SK-MEL-5 (cell line): ENCODE data around the gene PALMD. TPM values are rescaled to one million over a fixed set of nuclear protein-coding genes. Genes with fewer than 3 reads are reported as not detected.

Source experiments
- DNase-seq: peaks from one replicate; pipeline ENCODE4 v3.0.0-alpha.2; 2016; ENCODE audit warnings: low read depth, low spot score
- in situ Hi-C: cut with HindIII; loops from 2 replicates; pipeline ENCODE4 v1.10.0; 2016; ENCODE audit warnings: low sequenced_read_pairs, high pct_unique_total_duplicates, low pct_unique_long_range_greater_than_20kb
- total RNA-seq: library from RNA; depleted of rRNA; stranded (reverse); fragments of >200 nt; shearing (Covaris generic); gene quantifications from 2 replicates; pipeline ENCODE4 v1.2.3, GENCODE V29; 2014

PALMD gene
- total RNA-seq, 1 experiment from 2014 or later = 0.40 TPM

DNA sequence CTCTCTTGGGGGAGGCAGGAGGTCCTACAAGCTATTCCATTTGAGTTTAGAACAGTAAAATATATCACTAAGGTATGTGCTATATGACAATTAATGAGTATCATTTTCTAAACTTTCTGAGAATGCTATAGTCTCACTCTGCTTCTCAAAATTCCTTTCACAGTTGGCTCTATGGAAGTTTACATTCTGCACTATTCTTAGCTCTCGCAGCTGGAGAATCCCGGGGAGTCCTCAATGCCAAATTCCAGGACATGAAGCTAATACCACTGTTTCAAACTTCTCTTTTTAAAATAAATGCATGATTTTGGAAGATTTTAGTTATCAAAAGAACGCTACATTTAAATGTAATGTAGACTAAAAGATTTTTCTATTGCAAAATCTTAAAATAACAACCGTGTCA lies 22.4 kb upstream of the PALMD start:
- in situ Hi-C loops = no loop called here
- DNase-seq = no peak

DNA sequence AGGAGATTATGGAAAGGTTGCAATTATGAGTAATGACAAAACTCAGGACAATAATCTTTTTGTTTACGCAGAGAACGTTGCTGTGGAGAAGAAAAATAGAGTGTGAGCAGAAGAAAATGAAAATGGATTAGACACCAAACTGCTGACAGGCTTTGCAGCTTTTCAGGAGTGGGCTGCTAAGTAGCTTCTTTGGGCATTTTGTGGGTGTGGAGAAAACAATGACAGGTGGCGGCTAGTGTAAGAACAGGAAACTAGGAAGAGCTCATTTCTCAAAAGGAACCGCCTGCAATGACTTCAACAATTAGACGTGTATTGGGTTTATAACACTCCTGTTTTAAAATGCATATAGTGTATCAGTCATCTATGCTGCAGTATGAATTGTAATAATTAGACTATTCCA lies 18.3 kb upstream of the PALMD start:
- no peak for DNase-seq
- in situ Hi-C loops = no loop called here

DNA sequence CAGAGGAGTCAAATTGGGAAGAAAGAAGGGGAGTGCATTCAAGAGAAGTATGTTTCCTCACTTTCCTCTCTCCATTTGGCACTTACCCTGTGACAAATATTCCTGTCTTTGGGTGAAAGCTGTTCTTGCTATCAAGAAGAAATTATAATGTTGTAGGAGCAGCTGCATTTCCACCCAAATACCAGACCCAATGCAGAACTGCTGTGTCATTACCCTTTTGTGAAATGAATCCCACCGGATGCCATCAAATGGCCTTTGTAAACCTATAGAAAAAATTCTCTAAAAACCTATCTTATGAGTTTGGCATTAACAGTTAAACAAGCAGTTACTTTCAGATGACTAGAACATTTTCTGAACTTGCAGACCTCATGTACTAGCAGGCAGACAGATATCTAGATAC lies 16.7 kb upstream of the PALMD start:
- in situ Hi-C loops = no loop called here
- no peak for DNase-seq

DNA sequence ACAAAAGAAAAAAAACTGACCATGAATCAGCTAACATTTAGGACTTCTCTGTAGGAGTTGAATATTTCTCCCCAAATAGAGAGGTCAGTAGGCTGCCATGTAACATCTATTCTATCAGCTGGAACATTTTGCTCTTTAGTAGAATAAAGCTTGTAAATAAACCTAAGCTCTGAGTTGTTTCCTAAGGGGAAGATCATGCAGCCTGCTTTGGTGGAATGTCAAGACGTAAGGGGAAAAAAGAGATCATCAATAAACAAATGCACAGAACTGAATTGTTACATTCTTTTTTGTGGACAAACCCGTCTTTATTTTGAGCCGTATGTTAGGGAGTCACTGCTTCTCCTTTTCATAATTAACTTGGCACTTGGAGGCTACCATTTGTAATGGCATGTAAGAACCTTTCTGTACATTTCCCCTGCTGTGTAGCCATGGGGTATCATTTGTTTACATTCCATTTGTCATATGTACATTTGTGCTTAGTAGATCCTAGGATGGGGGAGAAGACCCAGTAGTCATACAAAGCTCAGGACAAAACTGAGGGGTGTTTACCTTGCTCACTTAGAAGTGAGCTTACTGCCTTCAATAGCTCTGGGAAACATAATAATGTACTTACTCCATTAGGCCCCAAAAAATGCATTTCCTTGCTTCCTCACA lies 10.8 kb upstream of the PALMD start:
- in situ Hi-C loops = no loop called here
- DNase-seq = peak; percentile 75

DNA sequence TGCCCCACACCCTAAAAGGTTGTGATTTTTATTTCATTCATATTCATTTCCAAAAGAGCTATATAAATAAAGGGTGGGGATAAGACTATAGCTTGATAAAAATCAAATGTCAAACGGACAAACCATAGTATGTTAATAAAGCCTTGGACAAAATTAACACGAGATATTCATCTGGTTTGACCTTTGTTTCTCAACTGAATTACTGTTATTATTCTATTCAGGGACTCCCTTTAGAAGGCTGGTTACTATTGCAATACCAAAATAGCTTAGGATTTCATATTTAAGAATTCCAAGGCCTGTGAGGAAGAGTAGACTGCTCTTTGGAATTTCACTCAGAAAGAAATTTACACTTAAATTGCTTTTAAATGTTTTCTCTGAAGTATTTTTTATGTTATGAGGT lies 10.2 kb upstream of the PALMD start:
- in situ Hi-C loops = no loop called here
- no peak for DNase-seq

DNA sequence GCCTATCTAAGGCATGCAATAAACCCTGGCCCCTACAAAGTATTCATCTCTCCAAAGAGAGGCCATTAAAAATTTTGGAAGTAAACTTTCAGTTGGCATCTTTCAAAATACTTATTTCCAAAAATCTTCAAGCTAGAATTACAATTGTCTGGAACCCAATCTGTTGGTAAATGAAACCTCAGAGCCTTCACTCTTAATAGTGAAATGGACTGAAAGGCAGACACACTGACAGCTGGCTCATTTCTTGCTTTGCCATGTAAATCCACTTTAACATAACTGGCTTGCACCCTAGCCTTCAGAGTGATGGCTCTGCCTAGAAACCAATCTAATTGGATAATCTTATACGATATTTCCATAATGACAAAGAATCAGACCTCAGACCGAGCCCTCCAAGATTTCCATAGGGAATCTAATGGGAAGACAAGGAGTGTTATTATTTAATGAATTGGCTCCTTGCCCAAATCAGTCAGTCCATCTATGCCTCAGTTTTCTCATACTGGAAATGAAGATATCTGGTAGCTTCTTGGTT lies 9.2 kb upstream of the PALMD start:
- in situ Hi-C loops = no loop called here
- peak; percentile 48 for DNase-seq

DNA sequence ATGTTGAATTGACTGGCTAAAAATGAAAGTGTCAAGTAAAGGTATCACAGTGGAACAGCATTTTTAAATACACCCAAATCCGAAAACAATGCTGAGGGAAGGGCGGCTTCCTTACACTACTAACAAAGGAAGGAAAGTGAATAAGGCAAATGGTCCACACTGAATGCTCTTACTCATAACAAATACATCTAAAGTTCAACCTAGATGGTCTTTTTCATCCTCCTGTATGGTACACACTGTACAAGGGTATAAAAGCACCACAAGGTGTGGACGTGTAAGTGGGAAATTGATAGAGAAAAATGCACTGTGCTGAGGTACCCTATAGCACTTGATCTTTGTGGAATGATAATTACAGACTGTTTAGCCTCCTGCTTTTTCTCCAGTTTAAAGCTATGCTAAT lies 7.1 kb upstream of the PALMD start:
- DNase-seq = no peak
- in situ Hi-C loops = no loop called here

DNA sequence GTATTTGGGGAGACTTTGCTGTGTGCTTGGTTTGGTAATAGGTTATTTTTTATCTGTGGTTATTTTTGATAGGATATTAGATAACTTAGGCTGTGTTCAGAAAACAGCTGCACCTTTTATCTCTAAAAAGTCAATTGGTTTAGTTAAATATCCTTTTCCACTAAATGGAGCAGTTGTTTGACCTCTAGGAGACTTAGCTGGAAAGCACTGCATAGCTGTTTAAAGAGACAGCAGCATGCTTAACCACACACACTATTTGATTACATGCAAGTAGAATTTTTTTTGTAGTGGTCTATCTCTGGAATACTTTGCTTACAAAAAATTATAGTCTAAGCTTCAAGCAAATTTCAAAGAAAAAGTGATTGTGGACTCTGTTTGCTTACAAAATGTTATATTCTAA lies 6.5 kb upstream of the PALMD start:
- in situ Hi-C loops = no loop called here
- DNase-seq = no peak

DNA sequence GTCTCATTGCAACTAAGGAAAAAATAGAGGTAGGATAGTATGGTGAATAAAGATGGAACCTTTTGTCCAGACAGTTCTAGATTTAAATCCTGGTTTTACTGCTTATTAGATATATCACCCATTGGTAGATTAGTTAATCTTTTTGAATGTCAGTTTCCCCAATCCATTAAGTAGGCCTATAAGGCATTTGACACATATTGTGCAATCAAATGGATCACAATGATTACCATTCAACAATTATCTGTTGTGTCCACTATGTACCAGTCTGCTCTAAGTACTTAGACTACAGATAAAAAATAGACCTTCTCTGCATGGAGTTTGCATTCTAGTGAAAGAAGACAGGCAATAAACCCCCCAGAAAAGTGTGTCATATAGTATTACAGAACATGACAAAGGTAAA lies 6.0 kb upstream of the PALMD start:
- in situ Hi-C loops = no loop called here
- no peak for DNase-seq

DNA sequence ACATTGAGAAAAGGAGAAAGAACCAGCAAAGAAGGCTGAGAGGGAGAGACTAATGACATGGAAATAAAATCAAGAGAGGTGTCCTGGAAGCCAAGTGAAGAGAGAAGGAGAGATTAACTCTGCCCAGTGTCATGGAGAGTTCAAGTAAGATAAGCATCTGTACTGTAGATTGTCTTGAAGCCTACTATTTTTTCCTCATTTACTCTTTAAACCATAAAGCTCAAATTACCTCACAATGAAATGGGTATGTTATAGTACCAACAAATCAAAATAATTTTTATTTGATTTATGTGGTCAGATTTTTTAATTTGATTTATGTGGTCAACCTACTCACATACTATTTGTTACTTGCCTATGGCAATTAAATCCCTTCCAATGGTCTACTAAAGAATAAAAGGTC lies 5.2 kb upstream of the PALMD start:
- no peak for DNase-seq
- in situ Hi-C loops = no loop called here

DNA sequence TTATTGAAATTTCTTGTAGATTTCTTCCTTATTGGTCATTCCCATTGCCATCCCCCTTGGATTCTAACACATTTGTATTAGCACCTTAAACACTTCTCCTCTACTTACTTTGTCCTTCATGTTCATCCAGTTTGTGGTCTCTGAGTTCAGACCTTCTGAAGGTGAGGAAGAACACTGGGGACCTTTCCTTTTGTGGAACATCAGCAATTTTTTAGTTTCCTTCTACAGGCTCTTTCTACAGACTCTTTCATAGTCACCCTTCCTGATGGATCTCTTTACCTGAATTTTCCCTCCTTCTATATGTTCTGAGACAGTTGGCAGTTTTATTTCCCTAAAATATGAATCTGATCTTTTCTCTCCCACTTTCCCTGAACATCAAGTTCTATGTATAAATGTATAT lies 4.4 kb upstream of the PALMD start:
- no peak for DNase-seq
- in situ Hi-C loops = no loop called here

DNA sequence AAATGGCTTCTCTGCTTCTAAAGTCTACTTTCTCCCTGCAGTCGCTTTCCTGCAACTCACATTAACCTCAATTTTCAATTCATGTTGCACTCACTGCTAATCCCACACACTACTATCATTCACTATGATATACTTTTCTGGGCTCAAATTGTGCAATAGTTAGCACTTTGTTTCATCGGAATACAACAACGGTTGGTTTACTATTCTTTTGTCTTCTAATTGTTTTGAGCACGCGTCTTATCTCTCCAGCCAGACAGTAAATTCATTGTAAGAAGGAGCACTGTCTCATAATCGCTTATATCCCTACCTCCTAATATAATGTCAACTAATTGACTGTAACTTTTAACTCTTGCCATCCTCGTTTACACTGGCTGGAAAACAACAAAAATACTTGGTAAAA lies 3.9 kb upstream of the PALMD start:
- in situ Hi-C loops = no loop called here
- no peak for DNase-seq

DNA sequence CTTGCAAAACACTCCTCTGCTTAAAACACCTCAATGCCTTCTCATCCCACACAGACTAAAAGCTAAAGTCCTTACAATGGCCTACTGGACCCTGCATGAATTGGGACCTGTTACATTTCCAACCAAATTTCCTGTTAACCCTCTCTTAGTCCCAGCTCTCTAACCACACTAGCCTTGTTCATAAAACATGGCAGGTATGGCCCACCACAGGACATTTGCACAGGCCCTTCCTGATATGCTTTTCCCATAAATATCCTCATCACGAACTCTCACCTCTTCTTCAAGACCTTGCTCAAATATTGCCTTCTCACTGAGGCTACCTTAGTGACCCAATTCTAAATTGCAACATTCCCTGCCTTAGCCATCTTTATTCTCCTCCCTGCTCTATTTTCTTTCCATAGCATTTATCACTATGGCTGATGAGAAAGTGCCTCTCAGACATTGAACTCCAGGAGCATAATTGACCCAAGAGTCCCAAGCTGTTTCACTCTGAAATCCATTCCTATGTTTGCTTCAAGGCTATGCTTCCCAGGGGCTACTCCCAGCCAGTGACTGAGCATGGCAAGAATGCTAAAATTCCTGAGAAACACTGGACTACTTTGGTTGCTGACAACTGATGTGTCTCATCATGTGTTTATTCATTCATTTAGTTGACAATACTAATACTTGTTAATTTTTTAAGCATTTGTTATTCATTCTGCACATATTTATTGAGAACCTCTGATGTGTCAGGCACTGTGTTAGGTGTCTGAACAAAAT lies 2.7 kb upstream of the PALMD start:
- DNase-seq = no peak
- in situ Hi-C loops = no loop called here

DNA sequence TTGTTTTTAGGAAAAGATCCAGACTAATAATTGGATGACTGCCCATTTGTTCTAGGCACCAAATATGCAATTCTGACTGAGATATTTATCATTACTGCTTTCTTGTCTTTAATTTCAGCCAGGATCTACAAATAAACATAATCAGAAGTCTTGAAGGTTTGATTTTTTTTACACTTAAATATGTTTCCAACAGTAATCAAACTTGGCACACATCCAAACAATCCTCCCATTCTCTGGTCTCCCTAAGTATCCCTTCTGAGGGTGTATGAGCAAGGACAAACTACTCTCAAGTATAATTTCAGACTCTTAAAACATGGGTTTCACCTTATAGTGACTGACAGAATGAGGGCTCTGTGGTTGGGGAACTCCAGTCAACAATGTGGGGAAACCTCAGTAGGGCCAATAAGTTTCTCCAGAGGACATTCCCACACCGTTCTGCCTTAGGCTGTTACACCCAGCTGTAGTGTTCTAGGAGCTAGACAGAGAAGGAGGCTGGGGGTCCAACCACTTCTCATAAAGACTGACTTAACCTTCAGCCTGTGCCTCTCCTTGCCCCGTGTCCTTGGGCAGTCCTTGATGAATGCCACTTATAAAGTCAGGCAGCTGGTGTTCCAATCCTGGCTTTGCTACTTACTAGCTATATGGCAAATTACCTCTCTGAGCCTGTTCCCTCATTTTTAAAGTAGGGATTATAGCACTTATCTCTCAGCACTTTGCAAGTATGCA lies 1.5 kb upstream of the PALMD start:
- no peak for DNase-seq
- in situ Hi-C loops = no loop called here

DNA sequence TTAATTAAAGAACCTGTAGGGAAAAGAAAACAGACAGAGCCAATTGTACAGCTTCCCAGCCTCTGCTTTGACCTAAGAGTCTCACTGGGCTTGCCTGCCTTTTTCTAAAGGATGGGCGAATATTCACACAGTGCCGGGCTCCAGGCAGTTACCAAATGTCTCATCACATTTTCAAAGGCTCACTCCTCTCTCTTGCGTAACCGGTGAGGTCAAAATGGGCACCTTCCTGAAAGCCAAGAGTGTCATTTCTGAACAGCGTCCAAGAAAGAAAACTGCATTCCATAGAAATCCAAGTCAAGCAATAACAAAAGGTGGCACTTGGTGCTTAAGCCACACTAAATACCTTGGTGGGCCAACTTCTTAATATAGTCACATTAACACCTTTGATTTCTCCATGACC lies 710 bp upstream of the PALMD start:
- no peak for DNase-seq
- in situ Hi-C loops = no loop called here

DNA sequence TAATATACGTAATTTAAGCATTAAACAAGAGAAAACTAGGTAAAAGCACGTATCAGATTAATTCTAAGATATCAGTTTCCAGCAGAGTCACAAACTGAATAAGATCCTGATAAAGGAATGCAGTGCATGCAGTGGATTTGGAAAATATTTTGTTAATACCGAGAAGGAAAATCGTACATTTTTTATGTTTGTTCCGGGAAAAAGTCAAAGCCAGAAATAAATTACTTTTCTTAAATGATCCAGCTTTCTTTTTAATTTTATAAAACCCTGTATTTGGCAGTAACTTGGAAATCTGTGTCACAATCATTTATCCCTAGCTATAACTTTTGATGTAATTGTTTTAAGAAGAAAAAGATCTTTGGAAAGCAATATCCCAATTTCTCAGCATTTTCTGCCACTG lies 955 bp downstream of the PALMD start:
- in situ Hi-C loops = no loop called here
- no peak for DNase-seq

DNA sequence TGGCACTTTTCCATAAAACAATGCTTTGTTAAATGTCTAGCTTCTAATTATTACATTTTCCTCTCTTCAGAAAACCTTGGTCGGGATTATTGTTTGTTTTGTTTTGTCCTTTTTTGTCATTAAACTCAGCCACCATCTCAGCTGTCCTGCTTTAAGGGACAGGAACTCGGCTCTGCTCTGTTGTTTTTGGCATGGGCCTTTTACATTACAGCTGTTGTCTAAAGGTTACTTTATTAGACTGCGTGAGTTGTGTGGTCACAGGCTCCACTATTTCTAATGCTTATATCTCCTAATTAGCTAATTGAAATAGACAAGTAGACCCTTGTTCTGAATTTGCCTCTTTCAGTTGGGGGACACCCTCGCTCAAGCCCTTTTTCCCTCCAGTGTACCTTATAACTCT lies 1.6 kb downstream of the PALMD start:
- in situ Hi-C loops = no loop called here
- no peak for DNase-seq

DNA sequence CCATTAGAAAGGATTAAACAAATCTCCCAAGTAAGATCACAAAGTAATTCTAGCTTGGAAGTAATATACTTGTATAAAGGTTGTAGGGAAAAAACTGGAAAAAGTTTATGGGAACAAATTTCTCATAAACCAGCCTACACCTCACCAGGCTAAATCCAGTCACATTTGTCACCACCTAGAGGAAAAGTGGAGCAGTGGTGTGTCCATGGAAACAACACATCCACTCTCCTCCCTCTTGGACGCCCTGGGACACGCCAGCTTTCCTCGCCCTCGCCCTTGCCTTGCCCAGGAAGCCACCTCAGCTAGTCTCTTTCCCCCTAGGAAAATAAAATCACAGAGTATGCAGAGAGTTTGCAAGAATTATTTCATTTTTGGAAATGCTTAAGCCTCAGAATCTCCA lies 2.2 kb downstream of the PALMD start:
- peak; percentile 57 for DNase-seq
- in situ Hi-C loops = no loop called here

DNA sequence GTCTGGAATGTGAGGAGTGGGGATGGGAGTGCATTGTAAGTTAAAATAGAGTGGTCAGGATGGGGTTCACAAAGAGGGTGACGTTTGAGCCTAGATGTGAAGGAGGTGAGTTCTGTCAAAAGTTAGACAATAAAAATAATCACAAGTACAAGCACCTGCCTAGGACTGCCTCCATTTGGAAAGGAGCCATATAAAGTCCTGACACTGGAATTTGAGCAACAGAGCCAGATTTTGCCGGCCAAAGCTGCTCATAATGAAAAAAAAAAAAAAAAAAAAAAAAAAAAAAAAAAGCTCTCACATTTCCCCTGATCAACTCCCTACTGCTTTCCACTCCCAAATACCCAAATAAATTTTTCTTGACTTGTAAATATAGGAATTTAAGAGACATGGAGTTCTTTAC lies 4.1 kb downstream of the PALMD start:
- no peak for DNase-seq
- in situ Hi-C loops = no loop called here
